Limb (tissue), 2 donors: Measurements from ENCODE around the gene PRKACB.

Source experiments
- DNase-seq, 2 donors: peaks; one replicate each; pipeline ENCODE4 v3.0.0-alpha.2; 2016; ENCODE audit errors: extremely low spot score in 2 of 2

PRKACB gene

DNA sequence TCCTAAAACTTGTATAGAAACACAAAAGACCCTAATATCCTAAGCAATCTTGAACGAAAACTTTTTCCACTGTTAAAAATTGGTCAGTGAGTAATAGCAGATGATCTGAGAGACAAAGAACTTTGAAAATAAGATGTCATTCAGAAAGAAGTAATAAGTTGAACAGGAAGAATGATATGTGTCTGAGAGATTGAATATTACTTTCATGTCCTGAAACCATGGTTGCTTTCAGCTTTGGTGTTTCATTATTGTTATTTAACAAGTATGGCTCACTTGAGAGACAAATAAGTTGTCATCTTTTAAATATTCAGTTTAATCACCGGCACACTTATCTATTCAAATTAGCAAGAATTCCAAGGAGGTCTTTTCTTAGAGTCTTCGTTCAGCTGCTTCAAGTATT lies 11.4 kb downstream of the PRKACB start:
- no peak for DNase-seq

DNA sequence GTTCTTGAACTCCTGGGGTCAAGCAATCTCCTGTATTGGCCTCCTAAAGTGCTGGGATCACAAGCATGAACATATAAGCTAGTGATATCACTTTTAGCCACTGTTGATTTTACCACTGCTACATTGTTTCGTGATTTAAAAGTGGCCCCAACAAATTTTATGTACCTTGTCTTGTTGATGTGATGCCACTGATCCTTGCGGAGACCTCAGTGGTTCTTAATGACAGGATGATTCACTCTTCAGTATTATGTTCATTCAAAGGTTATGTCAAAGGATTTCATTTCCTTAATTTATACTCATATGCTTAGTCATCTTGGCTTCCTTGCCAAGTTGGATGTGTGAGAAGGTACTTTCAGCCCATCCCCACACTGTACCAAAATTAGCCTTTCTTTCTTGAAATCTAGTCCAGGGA lies 12.1 kb downstream of the PRKACB start:
- no peak for DNase-seq

DNA sequence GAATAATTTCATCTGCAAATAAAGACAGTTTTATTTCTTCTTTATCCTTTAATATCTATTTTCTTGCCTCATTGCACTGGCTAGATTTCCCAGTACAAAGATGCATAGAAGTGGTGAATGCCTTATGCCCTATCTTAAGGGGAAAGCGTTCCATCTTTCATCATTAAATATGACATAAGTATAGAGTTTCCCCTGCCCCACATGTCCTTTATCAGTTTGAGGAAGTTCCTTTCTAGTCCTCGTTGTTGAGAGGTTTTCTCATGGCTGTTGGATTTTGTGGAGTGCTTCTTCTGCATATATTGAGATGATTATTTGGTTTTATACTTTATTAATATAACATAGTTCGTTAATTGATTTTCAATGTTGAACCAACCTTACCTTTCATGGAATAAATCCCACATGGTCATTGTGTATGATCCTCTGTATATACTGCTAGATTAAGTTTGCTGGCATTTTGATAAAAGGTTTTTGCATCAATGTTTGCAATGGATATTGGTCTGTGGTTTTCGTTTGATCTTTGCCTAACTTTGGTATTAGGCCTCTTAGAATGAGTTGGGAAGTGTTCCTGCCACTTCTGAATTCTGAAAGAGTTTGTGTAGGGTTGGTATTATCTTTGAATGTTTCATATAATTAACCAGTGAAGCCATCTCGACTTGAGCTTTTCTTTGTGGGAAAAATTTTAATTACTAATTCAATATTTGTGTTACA lies 15.6 kb downstream of the PRKACB start:
- DNase-seq: no peak

DNA sequence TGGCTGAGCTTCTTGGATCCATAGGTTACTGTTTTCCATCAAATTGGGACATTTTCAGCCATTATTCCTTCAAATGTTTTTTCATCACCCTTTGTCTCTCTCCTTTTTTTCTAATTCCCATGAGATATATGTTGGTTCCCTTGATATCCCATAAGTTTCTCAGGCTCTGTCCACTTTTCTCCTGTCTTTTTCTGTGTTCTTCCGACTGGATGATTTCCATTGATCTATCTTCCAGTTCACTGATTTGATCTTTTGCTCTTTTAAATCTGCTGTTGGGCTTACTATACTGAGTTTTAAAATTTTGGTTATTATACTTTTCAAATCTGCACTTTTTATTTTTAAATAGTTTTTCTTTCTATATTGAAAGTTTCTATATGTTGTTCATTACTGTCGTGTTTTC lies 18.2 kb downstream of the PRKACB start:
- DNase-seq: no peak

DNA sequence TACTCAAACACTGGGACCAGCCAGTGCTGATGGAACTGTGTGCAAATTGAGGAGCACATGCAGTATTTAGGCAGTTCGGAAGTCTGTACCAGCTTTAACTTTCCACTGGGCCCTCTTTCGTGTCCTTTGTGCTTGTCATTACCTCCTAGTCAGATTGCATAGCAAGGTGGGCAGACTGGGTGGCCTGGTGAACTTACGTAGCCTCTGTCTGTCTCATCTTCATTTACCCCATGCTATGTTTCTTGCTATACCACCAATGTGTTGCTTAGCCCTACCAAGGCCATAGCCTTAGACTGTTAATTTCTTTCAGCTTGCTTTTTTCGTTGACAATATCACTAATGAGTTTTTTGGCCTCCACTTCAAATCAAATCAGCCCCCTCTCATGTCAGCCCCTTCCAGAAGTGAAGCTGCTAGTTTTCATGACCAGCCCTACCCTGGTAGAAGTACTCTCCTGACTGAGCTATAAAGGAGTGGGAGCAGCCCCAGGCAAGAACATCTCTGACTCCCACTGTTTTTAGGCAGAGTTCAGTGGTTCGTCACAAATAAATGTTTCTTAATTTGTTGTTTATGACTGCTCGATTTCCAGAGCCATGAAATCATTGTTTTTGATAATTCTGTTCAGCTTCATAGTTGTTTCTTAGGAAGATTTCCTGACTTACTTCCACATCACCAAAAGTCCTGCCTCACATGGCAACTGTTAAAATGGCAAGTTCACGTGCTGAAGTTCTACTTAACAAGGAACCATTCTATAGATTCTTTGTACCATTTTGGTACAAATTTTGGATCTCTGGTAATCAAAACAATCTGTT lies 19.3 kb downstream of the PRKACB start:
- DNase-seq: no peak

DNA sequence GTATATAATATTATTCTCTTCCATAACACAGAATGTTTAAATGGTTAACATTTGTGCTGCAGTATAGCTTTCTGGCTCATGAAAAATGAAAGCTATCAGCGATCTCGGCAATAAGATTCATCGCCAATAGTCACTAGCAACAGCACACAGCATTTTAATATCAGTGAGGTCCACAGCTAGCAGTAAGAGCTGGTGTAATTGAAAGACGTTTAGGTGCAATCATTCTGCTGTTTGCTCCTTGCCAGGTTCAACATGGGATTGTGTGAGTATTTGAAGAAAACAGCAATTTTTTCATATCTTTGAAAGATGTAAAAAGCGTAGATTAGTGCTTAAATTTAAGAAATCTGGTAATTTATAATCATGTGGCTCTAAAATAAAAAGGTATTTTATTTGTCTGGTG lies 20.1 kb downstream of the PRKACB start:
- no peak for DNase-seq

DNA sequence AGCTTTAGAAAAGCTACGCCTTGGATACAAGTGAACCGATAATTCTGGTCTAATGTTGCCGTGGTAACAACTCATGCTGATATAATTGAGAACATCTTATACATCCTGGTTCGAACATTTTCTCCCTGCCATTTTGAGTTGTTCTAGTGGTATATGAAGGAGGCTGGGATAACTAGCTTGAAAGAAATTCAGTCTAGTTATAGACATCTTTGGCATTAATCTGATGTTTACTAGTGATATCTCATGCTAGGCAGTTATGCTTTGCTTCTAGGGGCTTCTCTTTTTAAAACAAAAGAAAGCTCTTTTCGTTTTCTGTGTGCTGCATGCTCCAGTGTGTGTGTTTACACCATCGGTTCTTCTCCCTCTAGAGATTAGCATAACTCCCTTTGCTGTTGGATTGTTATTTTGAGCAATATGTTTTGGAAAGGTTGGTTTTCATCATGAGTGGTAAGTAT lies 20.5 kb downstream of the PRKACB start:
- peak in 1 of 2 donors; percentile 38 for DNase-seq

DNA sequence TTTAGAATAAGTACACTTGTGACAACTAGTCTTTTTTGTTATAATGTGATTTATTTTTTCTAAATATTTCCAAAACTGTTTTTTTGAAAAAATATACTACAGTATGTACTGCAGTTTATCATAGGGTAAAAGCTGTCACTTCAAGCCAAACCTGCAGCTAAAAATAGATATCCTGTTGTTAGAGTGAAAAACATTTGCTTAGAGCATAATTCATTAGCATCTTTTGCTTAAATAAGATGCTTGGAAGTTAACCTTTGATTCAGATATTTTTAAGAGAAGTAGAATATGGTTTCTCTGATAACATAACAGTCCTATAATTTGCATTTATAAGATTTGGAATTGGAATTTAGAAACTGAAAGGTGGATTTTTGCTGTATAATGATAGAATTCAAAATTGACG lies 21.5 kb downstream of the PRKACB start:
- DNase-seq: no peak

DNA sequence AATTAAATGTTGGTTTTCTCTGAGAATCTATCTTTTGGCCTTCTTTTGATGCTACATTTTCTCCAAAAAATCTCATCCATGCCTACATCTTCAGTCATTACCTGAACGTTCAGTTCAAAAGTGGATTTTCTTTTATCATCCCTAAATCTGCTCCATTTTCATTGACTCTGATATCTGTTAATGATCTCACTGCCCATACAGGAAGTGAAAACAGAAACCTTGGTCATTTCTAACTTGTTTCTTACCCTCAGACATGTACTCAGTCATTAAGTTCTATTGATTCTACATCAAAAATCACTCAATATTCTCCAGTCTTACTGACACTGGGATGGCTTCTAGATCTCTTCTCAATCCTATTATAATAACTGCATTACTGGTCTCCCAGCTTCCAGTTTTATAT lies 22.7 kb downstream of the PRKACB start:
- no peak for DNase-seq

DNA sequence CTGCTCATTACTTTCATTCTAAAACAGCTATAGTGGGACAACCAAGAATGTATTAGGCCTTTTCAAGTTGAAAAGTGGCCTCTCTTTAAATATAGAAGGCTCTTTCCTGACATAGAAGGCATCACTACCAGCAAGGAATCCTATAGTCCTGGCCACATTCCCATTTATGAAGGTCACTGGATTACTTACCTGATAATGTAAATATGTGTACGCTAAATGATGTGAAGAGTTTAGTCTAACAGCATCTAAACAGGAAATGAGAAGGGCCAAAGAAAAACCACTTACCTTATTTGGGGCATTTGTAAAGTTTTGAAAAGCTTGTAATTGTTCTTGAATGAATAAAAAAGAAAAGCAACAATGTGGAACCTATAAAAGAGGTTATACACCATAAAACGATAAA lies 24.7 kb downstream of the PRKACB start:
- DNase-seq: no peak

DNA sequence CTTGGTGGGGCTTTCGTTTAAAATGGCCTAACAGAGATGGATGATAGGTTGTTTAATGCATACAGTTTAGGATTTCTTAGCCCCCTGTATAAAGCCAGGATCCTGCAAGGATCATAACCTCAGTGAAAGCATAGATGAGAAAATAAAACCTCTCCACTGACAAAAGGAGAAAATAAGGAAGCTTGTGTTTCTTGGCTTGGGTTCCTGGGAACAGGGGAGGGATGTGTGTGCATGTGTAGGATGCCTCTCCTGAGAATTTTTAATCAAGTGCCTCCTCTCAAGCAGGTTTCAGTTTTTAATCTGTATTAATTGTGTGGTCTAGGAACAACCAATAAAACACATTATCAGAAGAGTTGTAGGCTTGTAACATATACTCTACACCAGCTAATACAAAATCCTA lies 26.1 kb downstream of the PRKACB start:
- DNase-seq: no peak

DNA sequence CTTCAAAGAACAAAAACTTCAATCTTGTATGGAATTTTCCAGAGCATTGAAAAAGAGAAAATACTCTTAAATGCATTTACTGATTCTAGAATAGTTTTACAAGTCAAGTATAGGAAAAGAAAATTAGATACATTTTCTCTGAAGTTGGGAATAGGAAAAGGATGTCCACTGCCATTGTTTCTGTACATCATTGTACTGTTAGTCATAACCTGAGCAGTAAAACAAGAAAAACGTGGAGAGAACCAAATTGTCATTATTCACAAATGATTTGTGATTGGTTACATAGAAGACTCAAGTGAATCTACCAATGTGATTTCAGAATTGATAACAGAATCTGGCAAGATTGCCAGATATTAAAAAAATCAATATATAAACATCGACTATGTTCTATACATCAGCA lies 27.4 kb downstream of the PRKACB start:
- DNase-seq: no peak

DNA sequence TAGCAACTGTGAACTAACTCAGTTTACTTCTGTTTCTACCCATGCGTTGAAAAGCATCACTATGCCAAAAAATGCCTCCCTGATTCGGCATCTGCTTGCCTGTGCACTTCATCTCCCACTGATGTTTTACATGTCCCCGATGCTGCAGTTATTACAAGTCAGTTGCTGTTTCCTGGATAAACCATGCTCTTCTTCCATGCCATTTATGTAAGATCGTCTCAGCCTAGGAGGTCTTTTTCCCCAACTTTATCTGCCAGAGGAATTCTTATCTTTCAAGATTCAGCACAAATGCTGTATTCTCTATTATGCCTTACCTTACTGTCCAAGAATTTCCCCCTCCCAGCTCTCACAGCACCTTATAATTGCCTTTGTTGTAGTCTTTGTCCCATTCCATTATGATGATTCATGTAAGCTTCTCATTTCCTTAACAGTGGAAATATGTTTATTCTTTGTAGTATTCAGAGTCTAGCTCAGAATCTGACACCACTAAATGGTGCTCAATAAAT lies 30.0 kb downstream of the PRKACB start:
- no peak for DNase-seq

DNA sequence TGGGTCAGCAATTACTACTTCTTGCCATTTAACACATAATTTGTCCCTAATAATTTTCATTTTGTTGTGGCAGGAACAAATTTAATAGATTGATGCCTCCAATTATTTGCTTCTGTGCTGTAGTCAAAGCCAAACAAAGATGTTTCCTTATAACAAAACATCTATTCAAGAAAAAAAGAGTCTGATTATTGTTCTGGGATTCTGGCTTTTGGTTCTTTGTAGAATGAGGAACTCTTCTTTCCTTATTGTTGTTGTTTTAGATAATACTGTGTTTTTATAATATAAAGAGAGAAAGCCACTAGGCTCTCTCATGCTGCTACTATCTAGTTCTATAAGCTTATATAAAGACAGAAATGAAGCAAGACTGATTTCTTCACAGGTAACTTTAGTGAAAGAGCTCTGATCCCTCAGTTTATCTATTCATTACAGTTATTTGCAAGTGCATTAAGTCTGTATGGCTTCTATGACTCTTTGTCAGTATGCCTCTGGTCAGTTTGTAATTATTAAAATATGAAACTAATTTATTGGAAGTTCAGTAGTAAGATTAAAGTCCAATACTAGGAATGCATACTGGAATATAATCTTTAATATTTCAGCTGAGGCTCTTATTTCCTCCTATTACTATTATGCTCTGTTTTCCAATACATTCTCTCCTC lies 37.4 kb downstream of the PRKACB start:
- DNase-seq: no peak

DNA sequence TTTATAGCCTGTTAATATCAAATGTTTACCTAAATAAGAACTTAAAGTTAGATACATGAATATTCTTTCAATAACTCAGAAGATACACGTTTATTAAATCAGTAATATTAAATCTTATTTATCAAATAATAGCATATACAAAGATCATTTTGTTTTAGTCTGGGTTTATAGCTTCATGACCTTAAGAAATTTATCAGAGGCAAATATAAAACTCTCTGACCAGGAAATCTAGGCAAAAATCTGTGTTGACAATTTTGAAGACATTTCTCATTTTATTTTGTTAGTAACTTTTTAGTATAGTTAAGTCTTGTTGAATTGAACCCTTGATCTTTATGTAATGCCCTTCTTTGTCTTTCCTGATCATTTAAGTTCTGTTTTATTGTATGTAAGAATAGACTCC lies 46.4 kb downstream of the PRKACB start:
- no peak for DNase-seq

DNA sequence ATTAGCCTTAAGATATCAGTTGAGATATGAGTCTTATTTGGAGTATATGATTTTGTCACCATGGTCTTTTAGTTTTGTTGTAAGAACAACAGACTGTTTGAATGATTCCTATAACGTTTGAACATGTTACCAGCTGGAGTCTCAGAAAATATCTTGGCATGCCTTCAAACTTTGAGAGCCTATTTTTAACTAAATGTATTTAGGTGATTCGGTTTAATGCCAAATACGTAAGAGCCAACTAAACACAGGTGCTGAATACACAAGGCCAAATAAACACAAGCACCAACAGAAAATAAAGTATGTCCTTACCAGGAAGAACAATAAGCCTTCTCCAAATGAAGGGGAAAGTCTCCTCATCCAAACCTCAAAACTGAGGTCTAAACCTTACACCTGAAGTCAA lies 48.6 kb downstream of the PRKACB start:
- no peak for DNase-seq

DNA sequence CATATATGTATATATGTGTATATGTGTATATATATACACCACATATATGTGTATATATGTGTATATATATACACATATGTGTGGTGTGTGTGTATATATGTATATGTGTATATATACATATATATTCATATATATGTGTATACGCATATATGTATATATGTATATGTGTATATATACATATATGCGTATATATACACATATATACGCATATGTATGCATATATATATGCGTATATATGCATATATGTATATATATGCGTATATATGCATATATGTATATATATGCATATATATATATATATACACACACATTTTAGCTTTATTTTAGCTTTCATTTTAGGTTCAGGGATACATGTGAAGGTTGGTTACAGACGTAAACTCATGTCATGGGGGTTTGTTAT lies 54.8 kb downstream of the PRKACB start:
- DNase-seq: no peak

DNA sequence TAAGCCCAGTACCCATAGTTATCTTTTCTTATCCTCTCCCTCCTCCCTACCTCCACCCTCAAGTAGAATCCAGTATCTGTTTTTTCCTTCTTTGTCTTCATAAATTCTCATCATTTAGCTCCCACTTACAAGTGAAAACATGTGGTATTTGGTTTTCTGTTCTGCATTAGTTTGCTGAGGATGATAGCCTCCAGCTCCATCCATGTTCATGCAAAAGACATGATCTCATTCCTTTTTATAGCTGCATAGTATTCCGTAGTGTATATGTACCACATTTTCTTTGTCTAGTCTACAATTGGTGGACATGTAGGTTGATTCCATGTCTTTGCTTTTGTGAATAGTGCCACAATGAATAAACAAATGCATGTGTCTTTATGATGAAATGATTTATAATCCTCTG lies 55.2 kb downstream of the PRKACB start:
- DNase-seq: no peak

DNA sequence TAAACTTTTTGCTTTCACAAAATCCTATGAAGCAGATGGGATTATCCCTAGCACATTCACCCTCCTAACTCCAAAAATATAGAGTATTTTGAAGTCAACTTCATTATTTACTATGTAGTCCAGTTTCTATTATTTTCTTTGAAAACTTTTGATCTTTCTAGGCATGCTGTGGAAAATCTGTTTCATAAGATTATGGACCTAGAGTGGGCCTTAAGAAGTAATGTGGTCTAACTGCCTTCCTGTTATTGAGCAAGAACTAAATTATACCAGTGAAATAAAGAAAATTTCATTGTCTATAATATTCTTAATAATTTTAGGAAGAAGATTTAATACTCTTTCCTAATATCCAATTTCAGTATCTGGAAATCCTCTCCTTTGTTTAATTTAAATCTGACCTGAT lies 58.1 kb downstream of the PRKACB start:
- no peak for DNase-seq

DNA sequence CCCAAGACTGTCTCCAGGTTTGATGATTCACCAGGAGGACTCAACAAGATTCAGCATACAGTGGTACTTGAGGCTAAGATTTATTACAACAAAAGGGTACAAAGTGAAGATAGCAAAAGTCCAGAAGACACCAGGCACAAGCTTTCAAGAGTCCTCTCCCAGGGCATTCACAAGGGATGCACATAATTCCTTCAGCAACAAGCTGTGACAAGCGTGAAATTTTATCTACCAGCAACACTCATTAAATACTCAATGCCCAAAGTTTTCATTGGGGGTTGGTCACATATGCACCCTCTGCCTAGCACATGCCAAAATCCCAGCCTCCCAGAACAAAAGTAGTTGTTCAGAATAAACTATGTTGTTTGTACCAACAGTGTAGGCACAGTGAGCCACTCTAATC lies 62.3 kb downstream of the PRKACB start:
- DNase-seq: no peak

DNA sequence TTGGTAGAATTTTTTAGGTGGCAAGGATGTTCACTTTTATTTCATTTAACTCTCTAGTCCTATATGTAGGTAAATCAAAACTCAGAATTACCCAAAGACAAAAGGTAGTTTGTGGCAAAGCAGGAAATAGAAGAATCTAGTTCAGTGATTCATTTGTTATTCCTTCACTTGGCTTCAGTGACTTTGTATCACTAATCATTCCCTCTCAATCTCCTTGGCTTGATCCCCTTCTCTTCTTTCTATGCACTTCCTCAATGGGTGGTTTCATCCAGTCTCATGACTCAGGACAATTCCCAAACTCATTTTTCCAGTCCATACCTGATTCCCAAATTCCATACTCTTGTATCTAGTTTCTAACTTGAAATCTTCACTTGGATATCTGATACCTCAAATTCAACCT lies 64.9 kb downstream of the PRKACB start:
- DNase-seq: no peak
